Measurements from ENCODE around the gene CD58.

The CD58 gene

GRCh38 chr1:116493036-116493435 is 77.8 kb downstream of the CD58 start:
- H3K4me1 Mint-ChIP-seq (ENCODE audit: low read depth in 2 of 2) = peaks cover 6 to 8% of the 10 kb centered on the region in 2 donors
- no peak for DNase-seq
- H3K27me3 Mint-ChIP-seq = no peaks in the 10 kb centered on the region
- H3K4me3 Mint-ChIP-seq = no peak overlapping the region
- H3K27ac Mint-ChIP-seq = peak overlapping the region in 1 of 2 donors; percentile 13
- peaks cover 6% of the 10 kb centered on the region for H3K36me3 Mint-ChIP-seq (ENCODE audit: insufficient read depth)
- no peak for ATAC-seq (replicated peaks)
- no peaks in the 10 kb centered on the region for H3K9me3 Mint-ChIP-seq

- peaks cover 6 to 8% of the 10 kb centered on the region in 2 donors for H3K4me1 Mint-ChIP-seq (ENCODE audit: low read depth in 2 of 2)
- no peak overlapping the region for H3K4me3 Mint-ChIP-seq
- H3K36me3 Mint-ChIP-seq (ENCODE audit: insufficient read depth) = peaks cover 5% of the 10 kb centered on the region
- H3K9me3 Mint-ChIP-seq = no peaks in the 10 kb centered on the region
- no peak for ATAC-seq (replicated peaks)
- peak overlapping the region; percentile 13 to 35 for H3K27ac Mint-ChIP-seq
- no peak for DNase-seq
- no peaks in the 10 kb centered on the region for H3K27me3 Mint-ChIP-seq
These were observed 78.4 kb downstream of the CD58 start for GRCh38 chr1:116492358-116492811.

- DNase-seq = no peak
- H3K4me3 Mint-ChIP-seq = no peak overlapping the region
- no peaks in the 10 kb centered on the region for H3K27me3 Mint-ChIP-seq
- H3K36me3 Mint-ChIP-seq (ENCODE audit: insufficient read depth) = no peaks in the 10 kb centered on the region
- no peaks in the 10 kb centered on the region for H3K9me3 Mint-ChIP-seq
- peaks cover 5 to 8% of the 10 kb centered on the region in 2 donors for H3K4me1 Mint-ChIP-seq (ENCODE audit: low read depth in 2 of 2)
- peak overlapping the region in 1 of 2 donors; percentile 35 for H3K27ac Mint-ChIP-seq
- no peak for ATAC-seq (replicated peaks)
These were observed 79.0 kb downstream of the CD58 start for GRCh38 chr1:116491700-116492357.

- H3K9me3 Mint-ChIP-seq = no peaks in the 10 kb centered on the region
- no peak overlapping the region for H3K4me3 Mint-ChIP-seq
- H3K27me3 Mint-ChIP-seq = no peaks in the 10 kb centered on the region
- H3K4me1 Mint-ChIP-seq (ENCODE audit: low read depth in 2 of 2) = peaks cover 2 to 8% of the 10 kb centered on the region in 2 donors
- no peaks in the 10 kb centered on the region for H3K36me3 Mint-ChIP-seq (ENCODE audit: insufficient read depth)
- DNase-seq (no peak), ATAC-seq (replicated peaks) (no peak)
- no peak overlapping the region for H3K27ac Mint-ChIP-seq
These were observed 80.2 kb downstream of the CD58 start for GRCh38 chr1:116490588-116490987.

- Mint-ChIP-seq H3K36me3 (ENCODE audit: insufficient read depth) (no peaks in the 10 kb centered on the region), H3K9me3 (no peaks in the 10 kb centered on the region), H3K4me3 (no peak overlapping the region), H3K4me1 (ENCODE audit: low read depth in 2 of 2) (peaks cover 5 to 8% of the 10 kb centered on the region in 2 donors), H3K27ac (no peak overlapping the region), H3K27me3 (no peaks in the 10 kb centered on the region)
- ATAC-seq (replicated peaks) (no peak), DNase-seq (no peak)
These were observed 81.6 kb downstream of the CD58 start for GRCh38 chr1:116489231-116489697.

GRCh38 chr1:116488071-116488470 is 82.8 kb downstream of the CD58 start:
- Mint-ChIP-seq H3K27ac (peak overlapping the region in 1 of 2 donors; percentile 49), H3K36me3 (ENCODE audit: insufficient read depth) (no peaks in the 10 kb centered on the region), H3K4me3 (no peak overlapping the region), H3K27me3 (no peaks in the 10 kb centered on the region), H3K9me3 (no peaks in the 10 kb centered on the region), H3K4me1 (ENCODE audit: low read depth in 2 of 2) (peaks cover 5 to 8% of the 10 kb centered on the region in 2 donors)
- ATAC-seq (replicated peaks) = no peak
- DNase-seq = no peak

GRCh38 chr1:116487583-116487982 is 83.2 kb downstream of the CD58 start:
- ATAC-seq (replicated peaks) (no peak), DNase-seq (no peak)
- H3K27me3 Mint-ChIP-seq = no peaks in the 10 kb centered on the region
- no peaks in the 10 kb centered on the region for H3K9me3 Mint-ChIP-seq
- H3K4me1 Mint-ChIP-seq (ENCODE audit: low read depth in 2 of 2) = peaks cover 5 to 8% of the 10 kb centered on the region in 2 donors
- H3K4me3 Mint-ChIP-seq = no peak overlapping the region
- H3K36me3 Mint-ChIP-seq (ENCODE audit: insufficient read depth) = no peaks in the 10 kb centered on the region
- H3K27ac Mint-ChIP-seq = peak overlapping the region in 1 of 2 donors; percentile 49

GRCh38 chr1:116487031-116487430 is 83.8 kb downstream of the CD58 start:
- Mint-ChIP-seq H3K36me3 (ENCODE audit: insufficient read depth) (no peaks in the 10 kb centered on the region), H3K27ac (no peak overlapping the region), H3K4me1 (ENCODE audit: low read depth in 2 of 2) (peaks cover 3 to 5% of the 10 kb centered on the region in 2 donors), H3K9me3 (no peaks in the 10 kb centered on the region), H3K4me3 (no peak overlapping the region), H3K27me3 (no peaks in the 10 kb centered on the region)
- no peak for DNase-seq
- ATAC-seq (replicated peaks) = no peak

- DNase-seq (no peak), ATAC-seq (replicated peaks) (no peak)
- H3K4me3 Mint-ChIP-seq = no peak overlapping the region
- no peaks in the 10 kb centered on the region for H3K36me3 Mint-ChIP-seq (ENCODE audit: insufficient read depth)
- no peaks in the 10 kb centered on the region for H3K9me3 Mint-ChIP-seq
- no peak overlapping the region for H3K27ac Mint-ChIP-seq
- peaks cover 0 to 3% of the 10 kb centered on the region in 2 donors for H3K4me1 Mint-ChIP-seq (ENCODE audit: low read depth in 2 of 2)
- no peaks in the 10 kb centered on the region for H3K27me3 Mint-ChIP-seq
These were observed 84.4 kb downstream of the CD58 start for GRCh38 chr1:116486424-116486823.

GRCh38 chr1:116485976-116486375 is 84.8 kb downstream of the CD58 start:
- Mint-ChIP-seq H3K27ac (no peak overlapping the region), H3K9me3 (no peaks in the 10 kb centered on the region), H3K4me1 (ENCODE audit: low read depth in 2 of 2) (peaks cover 0 to 3% of the 10 kb centered on the region in 2 donors), H3K4me3 (no peak overlapping the region), H3K36me3 (ENCODE audit: insufficient read depth) (no peaks in the 10 kb centered on the region), H3K27me3 (no peaks in the 10 kb centered on the region)
- ATAC-seq (replicated peaks) (no peak), DNase-seq (no peak)

GRCh38 chr1:116485071-116485735 is 85.6 kb downstream of the CD58 start:
- H3K27me3 Mint-ChIP-seq = no peaks in the 10 kb centered on the region
- H3K27ac Mint-ChIP-seq = no peak overlapping the region
- ATAC-seq (replicated peaks) (peak; percentile 94), DNase-seq (peak; percentile 83 to 86 (median 85))
- no peaks in the 10 kb centered on the region for H3K9me3 Mint-ChIP-seq
- H3K4me1 Mint-ChIP-seq (ENCODE audit: low read depth in 2 of 2) = peaks cover 2 to 3% of the 10 kb centered on the region in 2 donors
- H3K36me3 Mint-ChIP-seq (ENCODE audit: insufficient read depth) = no peaks in the 10 kb centered on the region
- no peak overlapping the region for H3K4me3 Mint-ChIP-seq

- H3K27ac Mint-ChIP-seq = no peak overlapping the region
- H3K27me3 Mint-ChIP-seq = no peaks in the 10 kb centered on the region
- no peaks in the 10 kb centered on the region for H3K36me3 Mint-ChIP-seq (ENCODE audit: insufficient read depth)
- ATAC-seq (replicated peaks) (no peak), DNase-seq (no peak)
- H3K9me3 Mint-ChIP-seq = no peaks in the 10 kb centered on the region
- H3K4me3 Mint-ChIP-seq = no peak overlapping the region
- H3K4me1 Mint-ChIP-seq (ENCODE audit: low read depth in 2 of 2) = peaks cover 6 to 9% of the 10 kb centered on the region in 2 donors
These were observed 87.1 kb downstream of the CD58 start for GRCh38 chr1:116483481-116484309.

- Mint-ChIP-seq H3K9me3 (no peaks in the 10 kb centered on the region), H3K36me3 (ENCODE audit: insufficient read depth) (no peaks in the 10 kb centered on the region), H3K4me3 (no peak overlapping the region), H3K4me1 (ENCODE audit: low read depth in 2 of 2) (peaks cover 6 to 9% of the 10 kb centered on the region in 2 donors), H3K27me3 (no peaks in the 10 kb centered on the region), H3K27ac (no peak overlapping the region)
- DNase-seq = no peak
- ATAC-seq (replicated peaks) = no peak
These were observed 88.3 kb downstream of the CD58 start for GRCh38 chr1:116482490-116482889.
